IPS-18c (cell line): ENCODE measurements around the gene COPS9.

Experiments
- H3K4me3 ChIP-seq: 2 replicates; pipeline ENCODE4 v1.7.0; 2013; ENCODE audit warnings: low read depth, mild to moderate bottlenecking, low read length, moderate library complexity; ENCODE audit not compliant: insufficient read depth
- H3K9me3 ChIP-seq: one replicate; pipeline ENCODE4 v1.6.1; 2013; ENCODE audit warnings: mild to moderate bottlenecking, low read length, moderate library complexity; ENCODE audit not compliant: control insufficient read depth, insufficient read depth

The COPS9 gene

GRCh38 chr2:240155745-240156390 is 19.8 kb upstream of the COPS9 start:
- Histone ChIP-seq H3K4me3 (no peak overlapping the region), H3K9me3 (peaks cover 2% of the 10 kb centered on the region)

GRCh38 chr2:240155048-240155744 is 19.1 kb upstream of the COPS9 start:
- Histone ChIP-seq H3K4me3 (no peak overlapping the region), H3K9me3 (peaks cover 2% of the 10 kb centered on the region)

- H3K9me3 ChIP-seq = peaks cover 2% of the 10 kb centered on the region
- no peak overlapping the region for H3K4me3 ChIP-seq
These were observed 18.5 kb upstream of the COPS9 start for GRCh38 chr2:240154606-240155005.

- Histone ChIP-seq H3K9me3 (peaks cover 2% of the 10 kb centered on the region), H3K4me3 (no peak overlapping the region)
These were observed 17.3 kb upstream of the COPS9 start for GRCh38 chr2:240153418-240153817.

- Histone ChIP-seq H3K4me3 (no peak overlapping the region), H3K9me3 (peaks cover 2% of the 10 kb centered on the region)
These were observed 15.4 kb upstream of the COPS9 start for GRCh38 chr2:240151477-240152031.

- Histone ChIP-seq H3K4me3 (no peak overlapping the region), H3K9me3 (peaks cover 2% of the 10 kb centered on the region)
These were observed 14.1 kb upstream of the COPS9 start for GRCh38 chr2:240149943-240150784.

- H3K9me3 ChIP-seq = peaks cover 2% of the 10 kb centered on the region
These were observed 11.9 kb upstream of the COPS9 start for GRCh38 chr2:240147911-240148587.

GRCh38 chr2:240147382-240147781 is 11.3 kb upstream of the COPS9 start:
- H3K9me3 ChIP-seq = peaks cover 2% of the 10 kb centered on the region
- no peak overlapping the region for H3K4me3 ChIP-seq

More at GRCh38 chr2:240147911-240148587, 11.9 kb upstream of the COPS9 start:
- H3K4me3 ChIP-seq = no peak overlapping the region

GRCh38 chr2:240146627-240147278 is 10.6 kb upstream of the COPS9 start:
- H3K4me3 ChIP-seq = no peak overlapping the region
- peaks cover 2% of the 10 kb centered on the region for H3K9me3 ChIP-seq

GRCh38 chr2:240146141-240146561 is 10.0 kb upstream of the COPS9 start:
- Histone ChIP-seq H3K4me3 (no peak overlapping the region), H3K9me3 (no peaks in the 10 kb centered on the region)

- Histone ChIP-seq H3K4me3 (no peak overlapping the region), H3K9me3 (no peaks in the 10 kb centered on the region)
These were observed 9.4 kb upstream of the COPS9 start for GRCh38 chr2:240145461-240145860.

GRCh38 chr2:240144649-240145261 is 8.7 kb upstream of the COPS9 start:
- Histone ChIP-seq H3K9me3 (peaks cover 2% of the 10 kb centered on the region), H3K4me3 (no peak overlapping the region)

- Histone ChIP-seq H3K9me3 (peaks cover 2% of the 10 kb centered on the region), H3K4me3 (no peak overlapping the region)
These were observed 7.9 kb upstream of the COPS9 start for GRCh38 chr2:240143801-240144648.

- Histone ChIP-seq H3K4me3 (no peak overlapping the region), H3K9me3 (peaks cover 2% of the 10 kb centered on the region)
These were observed 7.2 kb upstream of the COPS9 start for GRCh38 chr2:240143276-240143675.

- H3K4me3 ChIP-seq = no peak overlapping the region
- H3K9me3 ChIP-seq = peaks cover 2% of the 10 kb centered on the region
These were observed 6.8 kb upstream of the COPS9 start for GRCh38 chr2:240142859-240143258.
